ENCODE results near the gene MRPS15. TPM values are rescaled to one million over a fixed set of nuclear protein-coding genes. Genes with fewer than 3 reads are reported as not detected.
A peak's percentile ranks its signal among the peaks of the same experiment; 100 is the strongest.

MRPS15 gene
- total and polyA plus RNA-seq, 2 of the 13 experiments (the other 11 are each of a cell fraction or from before 2014, with no cell fraction given) = 59.0 to 113 TPM

GRCh38 chr1:36463803-36464604 lies at the start of gene MRPS15 (continued):
- TF ChIP-seq ZNF574 (CRISPR knock-in tag; IDR thresholded peaks at IDR 0.05) = peak; percentile 94
- TF ChIP-seq, protein P1, sequence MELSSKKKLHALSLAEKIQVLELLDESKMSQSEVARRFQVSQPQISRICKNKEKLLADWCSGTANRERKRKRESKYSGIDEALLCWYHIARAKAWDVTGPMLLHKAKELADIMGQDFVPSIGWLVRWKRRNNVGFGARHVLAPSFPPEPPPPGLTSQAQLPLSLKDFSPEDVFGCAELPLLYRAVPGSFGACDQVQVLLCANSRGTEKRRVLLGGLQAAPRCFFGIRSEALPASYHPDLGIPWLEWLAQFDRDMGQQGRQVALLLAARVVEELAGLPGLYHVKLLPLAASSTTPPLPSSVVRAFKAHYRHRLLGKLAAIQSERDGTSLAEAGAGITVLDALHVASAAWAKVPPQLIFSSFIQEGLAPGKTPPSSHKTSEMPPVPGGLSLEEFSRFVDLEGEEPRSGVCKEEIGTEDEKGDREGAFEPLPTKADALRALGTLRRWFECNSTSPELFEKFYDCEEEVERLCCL (CRISPR knock-in tag; IDR thresholded peaks at IDR 0.05; ENCODE audit: borderline replicate concordance) = peak; percentile 94; the same call in 1 of the 2 replicates
- no peak; the same call in 1 of the 2 replicates for TF ChIP-seq TGIF2 (CRISPR knock-in tag; IDR thresholded peaks at IDR 0.05)
- TF ChIP-seq POLR2A (IDR thresholded peaks at IDR 0.05; ENCODE audit: insufficient read depth in 1 of 2, low read depth in 2 of 2, low read length in 2 of 2) = peak; percentile 95 to 97
- TF ChIP-seq MLXIP (CRISPR knock-in tag; IDR thresholded peaks at IDR 0.05; ENCODE audit: borderline replicate concordance) = peak; percentile 94; the same call in 1 of the 2 replicates
- no peak for TF ChIP-seq RARG (CRISPR knock-in tag; IDR thresholded peaks at IDR 0.05; ENCODE audit: low read depth)
- TF ChIP-seq, protein P2, sequence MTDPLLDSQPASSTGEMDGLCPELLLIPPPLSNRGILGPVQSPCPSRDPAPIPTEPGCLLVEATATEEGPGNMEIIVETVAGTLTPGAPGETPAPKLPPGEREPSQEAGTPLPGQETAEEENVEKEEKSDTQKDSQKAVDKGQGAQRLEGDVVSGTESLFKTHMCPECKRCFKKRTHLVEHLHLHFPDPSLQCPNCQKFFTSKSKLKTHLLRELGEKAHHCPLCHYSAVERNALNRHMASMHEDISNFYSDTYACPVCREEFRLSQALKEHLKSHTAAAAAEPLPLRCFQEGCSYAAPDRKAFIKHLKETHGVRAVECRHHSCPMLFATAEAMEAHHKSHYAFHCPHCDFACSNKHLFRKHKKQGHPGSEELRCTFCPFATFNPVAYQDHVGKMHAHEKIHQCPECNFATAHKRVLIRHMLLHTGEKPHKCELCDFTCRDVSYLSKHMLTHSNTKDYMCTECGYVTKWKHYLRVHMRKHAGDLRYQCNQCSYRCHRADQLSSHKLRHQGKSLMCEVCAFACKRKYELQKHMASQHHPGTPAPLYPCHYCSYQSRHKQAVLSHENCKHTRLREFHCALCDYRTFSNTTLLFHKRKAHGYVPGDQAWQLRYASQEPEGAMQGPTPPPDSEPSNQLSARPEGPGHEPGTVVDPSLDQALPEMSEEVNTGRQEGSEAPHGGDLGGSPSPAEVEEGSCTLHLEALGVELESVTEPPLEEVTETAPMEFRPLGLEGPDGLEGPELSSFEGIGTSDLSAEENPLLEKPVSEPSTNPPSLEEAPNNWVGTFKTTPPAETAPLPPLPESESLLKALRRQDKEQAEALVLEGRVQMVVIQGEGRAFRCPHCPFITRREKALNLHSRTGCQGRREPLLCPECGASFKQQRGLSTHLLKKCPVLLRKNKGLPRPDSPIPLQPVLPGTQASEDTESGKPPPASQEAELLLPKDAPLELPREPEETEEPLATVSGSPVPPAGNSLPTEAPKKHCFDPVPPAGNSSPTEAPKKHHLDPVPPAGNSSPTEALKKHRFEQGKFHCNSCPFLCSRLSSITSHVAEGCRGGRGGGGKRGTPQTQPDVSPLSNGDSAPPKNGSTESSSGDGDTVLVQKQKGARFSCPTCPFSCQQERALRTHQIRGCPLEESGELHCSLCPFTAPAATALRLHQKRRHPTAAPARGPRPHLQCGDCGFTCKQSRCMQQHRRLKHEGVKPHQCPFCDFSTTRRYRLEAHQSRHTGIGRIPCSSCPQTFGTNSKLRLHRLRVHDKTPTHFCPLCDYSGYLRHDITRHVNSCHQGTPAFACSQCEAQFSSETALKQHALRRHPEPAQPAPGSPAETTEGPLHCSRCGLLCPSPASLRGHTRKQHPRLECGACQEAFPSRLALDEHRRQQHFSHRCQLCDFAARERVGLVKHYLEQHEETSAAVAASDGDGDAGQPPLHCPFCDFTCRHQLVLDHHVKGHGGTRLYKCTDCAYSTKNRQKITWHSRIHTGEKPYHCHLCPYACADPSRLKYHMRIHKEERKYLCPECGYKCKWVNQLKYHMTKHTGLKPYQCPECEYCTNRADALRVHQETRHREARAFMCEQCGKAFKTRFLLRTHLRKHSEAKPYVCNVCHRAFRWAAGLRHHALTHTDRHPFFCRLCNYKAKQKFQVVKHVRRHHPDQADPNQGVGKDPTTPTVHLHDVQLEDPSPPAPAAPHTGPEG (CRISPR knock-in tag; IDR thresholded peaks at IDR 0.05) = peak; percentile 60
- no peak for TF ChIP-seq ISX (CRISPR knock-in tag; conservative IDR thresholded peaks at IDR 0.05)
- peak; percentile 93 for TF ChIP-seq ARNT2 (CRISPR knock-in tag; IDR thresholded peaks at IDR 0.05; ENCODE audit: low read depth)
- no peak for TF ChIP-seq ZSCAN12 (CRISPR knock-in tag; IDR thresholded peaks at IDR 0.05)
- TF ChIP-seq, protein P3, sequence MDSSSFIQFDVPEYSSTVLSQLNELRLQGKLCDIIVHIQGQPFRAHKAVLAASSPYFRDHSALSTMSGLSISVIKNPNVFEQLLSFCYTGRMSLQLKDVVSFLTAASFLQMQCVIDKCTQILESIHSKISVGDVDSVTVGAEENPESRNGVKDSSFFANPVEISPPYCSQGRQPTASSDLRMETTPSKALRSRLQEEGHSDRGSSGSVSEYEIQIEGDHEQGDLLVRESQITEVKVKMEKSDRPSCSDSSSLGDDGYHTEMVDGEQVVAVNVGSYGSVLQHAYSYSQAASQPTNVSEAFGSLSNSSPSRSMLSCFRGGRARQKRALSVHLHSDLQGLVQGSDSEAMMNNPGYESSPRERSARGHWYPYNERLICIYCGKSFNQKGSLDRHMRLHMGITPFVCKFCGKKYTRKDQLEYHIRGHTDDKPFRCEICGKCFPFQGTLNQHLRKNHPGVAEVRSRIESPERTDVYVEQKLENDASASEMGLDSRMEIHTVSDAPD (CRISPR knock-in tag; IDR thresholded peaks at IDR 0.05) = no peak
- TF ChIP-seq CEBPB (IDR thresholded peaks at IDR 0.05; ENCODE audit: borderline replicate concordance, low read depth, low read length) = peak; percentile 100
- peak; percentile 53 for TF ChIP-seq CCAR2 (optimal IDR thresholded peaks at IDR 0.05; ENCODE audit: low read depth, low read length)
- TF ChIP-seq ZNF234 (CRISPR knock-in tag; conservative IDR thresholded peaks at IDR 0.05) = no peak

Data from HepG2 (cell line).